NT2/D1 (cell line): Measurements from ENCODE around the gene DIAPH2.
A peak's percentile ranks its signal among the peaks of the same experiment; 100 is the strongest.

ENCODE experiments used
- DNase-seq: peaks from one replicate; pipeline ENCODE4 v3.0.0-alpha.2; 2011; ENCODE audit warnings: low read depth, low spot score
- H3K27me3 ChIP-seq: 2 replicates; pipeline ENCODE4 v1.6.0; 2011; ENCODE audit warnings: mild to moderate bottlenecking; ENCODE audit not compliant: insufficient read length, insufficient read depth
- H3K36me3 ChIP-seq: 2 replicates; pipeline ENCODE4 v1.6.1; 2011; ENCODE audit warnings: mild to moderate bottlenecking, low read length, mixed read lengths; ENCODE audit not compliant: insufficient read depth, insufficient read length
- H3K4me1 ChIP-seq: 2 replicates; pipeline ENCODE4 v1.5.1; 2011; ENCODE audit not compliant: insufficient read depth, insufficient read length
- H3K4me3 ChIP-seq: 2 replicates; pipeline ENCODE4 v1.5.1; 2011; ENCODE audit warnings: low read depth; ENCODE audit not compliant: insufficient read length
- H3K9ac ChIP-seq: 2 replicates; pipeline ENCODE4 v1.6.0; 2011; ENCODE audit warnings: low read depth; ENCODE audit not compliant: insufficient read length
- H3K9me3 ChIP-seq: 2 replicates; pipeline ENCODE4 v1.5.1; 2011; ENCODE audit warnings: mild to moderate bottlenecking, low read length; ENCODE audit not compliant: insufficient read depth
- SUZ12 ChIP-seq: IDR thresholded peaks from 2 replicates; pipeline ENCODE4 v1.6.1; 2011; ENCODE audit not compliant: insufficient read length, insufficient read depth; ENCODE audit errors: extremely low read depth
- YY1 ChIP-seq: IDR thresholded peaks from 2 replicates; pipeline ENCODE4 v1.6.1; 2011; ENCODE audit not compliant: insufficient read length, insufficient read depth
- ZNF274 ChIP-seq: IDR thresholded peaks from 2 replicates; pipeline ENCODE4 v1.6.1; 2011; ENCODE audit warnings: mild to moderate bottlenecking, low read depth, low read length

Gene DIAPH2

GRCh38 chrX:97547877-97548578 is 863.4 kb downstream of the DIAPH2 start:
- TF ChIP-seq YY1: no peak
- no peak for TF ChIP-seq SUZ12
- no peak for TF ChIP-seq ZNF274
- Histone ChIP-seq H3K4me1 (no peaks in the 10 kb centered on the region), H3K27me3 (no peaks in the 10 kb centered on the region), H3K4me3 (no peak overlapping the region), H3K9ac (no peak overlapping the region), H3K36me3 (no peaks in the 10 kb centered on the region), H3K9me3 (no peaks in the 10 kb centered on the region)
- DNase-seq: no peak

- Histone ChIP-seq H3K9me3 (no peaks in the 10 kb centered on the region), H3K9ac (no peak overlapping the region), H3K27me3 (no peaks in the 10 kb centered on the region), H3K4me3 (no peak overlapping the region), H3K36me3 (no peaks in the 10 kb centered on the region), H3K4me1 (no peaks in the 10 kb centered on the region)
- TF ChIP-seq ZNF274 (no peak), YY1 (no peak), SUZ12 (no peak)
- DNase-seq: no peak
These were observed 867.2 kb downstream of the DIAPH2 start for GRCh38 chrX:97551821-97552220.

- Histone ChIP-seq H3K4me3 (no peak overlapping the region), H3K36me3 (no peaks in the 10 kb centered on the region), H3K4me1 (no peaks in the 10 kb centered on the region), H3K27me3 (no peaks in the 10 kb centered on the region), H3K9ac (no peak overlapping the region), H3K9me3 (no peaks in the 10 kb centered on the region)
- DNase-seq: no peak
- TF ChIP-seq YY1 (no peak), SUZ12 (no peak), ZNF274 (no peak)
These were observed 869.2 kb downstream of the DIAPH2 start for GRCh38 chrX:97553833-97554232.

- peak; percentile 0 for DNase-seq
- TF ChIP-seq SUZ12: no peak
- no peak for TF ChIP-seq ZNF274
- TF ChIP-seq YY1: no peak
- no peaks in the 10 kb centered on the region for H3K27me3 ChIP-seq
- H3K9me3 ChIP-seq: no peaks in the 10 kb centered on the region
- no peaks in the 10 kb centered on the region for H3K4me1 ChIP-seq
- H3K4me3 ChIP-seq: no peak overlapping the region
- H3K36me3 ChIP-seq: no peaks in the 10 kb centered on the region
- no peak overlapping the region for H3K9ac ChIP-seq
These were observed 871.7 kb downstream of the DIAPH2 start for GRCh38 chrX:97556359-97556758.

- Histone ChIP-seq H3K9me3 (no peaks in the 10 kb centered on the region), H3K4me1 (no peaks in the 10 kb centered on the region), H3K36me3 (no peaks in the 10 kb centered on the region), H3K27me3 (no peaks in the 10 kb centered on the region), H3K4me3 (no peak overlapping the region), H3K9ac (no peak overlapping the region)
- TF ChIP-seq YY1 (no peak), ZNF274 (no peak), SUZ12 (no peak)
- no peak for DNase-seq
These were observed 879.0 kb downstream of the DIAPH2 start for GRCh38 chrX:97563531-97564133.

GRCh38 chrX:97564496-97564895 is 879.9 kb downstream of the DIAPH2 start:
- Histone ChIP-seq H3K36me3 (no peaks in the 10 kb centered on the region), H3K27me3 (no peaks in the 10 kb centered on the region), H3K4me1 (no peaks in the 10 kb centered on the region), H3K4me3 (no peak overlapping the region), H3K9me3 (no peaks in the 10 kb centered on the region), H3K9ac (no peak overlapping the region)
- TF ChIP-seq ZNF274 (no peak), SUZ12 (no peak), YY1 (no peak)
- DNase-seq: no peak

GRCh38 chrX:97587171-97587570 is 902.5 kb downstream of the DIAPH2 start:
- DNase-seq: no peak
- no peaks in the 10 kb centered on the region for H3K36me3 ChIP-seq
- no peaks in the 10 kb centered on the region; the same call in 1 of the 2 replicates for H3K9me3 ChIP-seq
- no peaks in the 10 kb centered on the region for H3K27me3 ChIP-seq
- no peak overlapping the region for H3K4me3 ChIP-seq
- no peak for TF ChIP-seq ZNF274
- no peak for TF ChIP-seq YY1
- TF ChIP-seq SUZ12: no peak
- H3K9ac ChIP-seq: no peak overlapping the region
- no peaks in the 10 kb centered on the region for H3K4me1 ChIP-seq
